Measurements from ENCODE around the gene VWC2L. TPM values are rescaled to one million over a fixed set of nuclear protein-coding genes. Genes with fewer than 3 reads are reported as not detected.

VWC2L gene
- total RNA-seq, 2 donors from 2014 or later, result not detected

GRCh38 chr2:214492152-214492551 is 81.3 kb downstream of the VWC2L start:
- no peak for TF ChIP-seq CTCF (IDR thresholded peaks at IDR 0.05)
- H3K27ac ChIP-seq, result no peak overlapping the region
- H3K4me3 ChIP-seq, result no peak overlapping the region
- H3K36me3 ChIP-seq, result no peaks in the 10 kb centered on the region
- no peaks in the 10 kb centered on the region for H3K4me1 ChIP-seq
- no peaks in the 10 kb centered on the region for H3K27me3 ChIP-seq
- H3K9ac ChIP-seq (ENCODE audit: low read depth in 2 of 2, low read length in 2 of 2), result no peak overlapping the region
- H3K9me3 ChIP-seq, result no peaks in the 10 kb centered on the region
- DNase-seq, result no peak
- intact Hi-C loops (cut with DNase I), result no loop called here

DNA sequence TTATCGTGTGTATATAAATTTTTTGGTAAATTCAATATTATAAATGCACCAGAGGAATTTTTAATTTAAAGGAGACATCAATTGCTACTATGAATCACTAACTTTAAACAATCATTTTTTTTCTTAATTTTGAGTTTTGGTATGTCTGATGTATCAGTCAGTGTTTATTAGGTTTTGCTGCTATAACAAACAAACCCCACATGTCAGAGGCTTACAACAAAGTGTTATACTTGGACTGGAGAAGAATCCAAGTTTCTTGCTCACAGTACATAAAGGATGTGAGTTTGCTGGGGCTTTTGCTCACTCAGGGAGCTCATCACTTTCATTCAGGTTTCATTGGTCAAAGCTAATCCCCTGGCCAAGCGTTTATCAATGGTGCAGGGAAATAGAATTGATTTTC is 81.8 kb downstream of the VWC2L start:
- intact Hi-C loops (cut with DNase I), result no loop called here
- Histone ChIP-seq H3K4me3 (no peak overlapping the region), H3K9me3 (no peaks in the 10 kb centered on the region), H3K27me3 (no peaks in the 10 kb centered on the region), H3K36me3 (no peaks in the 10 kb centered on the region), H3K4me1 (no peaks in the 10 kb centered on the region), H3K27ac (no peak overlapping the region), H3K9ac (ENCODE audit: low read depth in 2 of 2, low read length in 2 of 2) (no peak overlapping the region)
- TF ChIP-seq CTCF (IDR thresholded peaks at IDR 0.05), result no peak
- DNase-seq, result no peak

- no peaks in the 10 kb centered on the region for H3K4me1 ChIP-seq
- TF ChIP-seq CTCF (IDR thresholded peaks at IDR 0.05), result no peak
- H3K4me3 ChIP-seq, result no peak overlapping the region
- intact Hi-C loops (cut with DNase I), result no loop called here
- H3K9ac ChIP-seq (ENCODE audit: low read depth in 2 of 2, low read length in 2 of 2), result no peak overlapping the region
- no peaks in the 10 kb centered on the region for H3K36me3 ChIP-seq
- H3K27ac ChIP-seq, result no peak overlapping the region
- no peaks in the 10 kb centered on the region for H3K27me3 ChIP-seq
- no peak for DNase-seq
- H3K9me3 ChIP-seq, result no peaks in the 10 kb centered on the region
These were observed 86.6 kb downstream of the VWC2L start for GRCh38 chr2:214497489-214497888.

GRCh38 chr2:214503568-214503967 is 92.7 kb downstream of the VWC2L start:
- H3K27me3 ChIP-seq, result no peaks in the 10 kb centered on the region
- no peak for TF ChIP-seq CTCF (IDR thresholded peaks at IDR 0.05)
- H3K36me3 ChIP-seq, result no peaks in the 10 kb centered on the region
- no peaks in the 10 kb centered on the region for H3K4me1 ChIP-seq
- H3K9ac ChIP-seq (ENCODE audit: low read depth in 2 of 2, low read length in 2 of 2), result no peak overlapping the region
- intact Hi-C loops (cut with DNase I), result no loop called here
- DNase-seq, result no peak
- H3K9me3 ChIP-seq, result no peaks in the 10 kb centered on the region
- no peak overlapping the region for H3K27ac ChIP-seq
- H3K4me3 ChIP-seq, result no peak overlapping the region

GRCh38 chr2:214504599-214505376 is 93.9 kb downstream of the VWC2L start:
- Histone ChIP-seq H3K27me3 (no peaks in the 10 kb centered on the region), H3K27ac (no peak overlapping the region), H3K9me3 (no peaks in the 10 kb centered on the region), H3K4me1 (no peaks in the 10 kb centered on the region), H3K9ac (ENCODE audit: low read depth in 2 of 2, low read length in 2 of 2) (no peak overlapping the region), H3K4me3 (no peak overlapping the region), H3K36me3 (no peaks in the 10 kb centered on the region)
- intact Hi-C loops (cut with DNase I), result no loop called here
- TF ChIP-seq CTCF (IDR thresholded peaks at IDR 0.05), result no peak
- no peak for DNase-seq
